H7 (cell line): ENCODE results near the gene SGCA. TPM values are rescaled to one million over a fixed set of nuclear protein-coding genes. Genes with fewer than 3 reads are reported as not detected.

ENCODE experiments used
- DNase-seq: peaks from one replicate; pipeline ENCODE4 v3.0.0; 2012
- H3K27me3 ChIP-seq: 2 replicates; pipeline ENCODE4 v1.6.0; 2011; ENCODE audit warnings: mild to moderate bottlenecking, low read length; ENCODE audit not compliant: control insufficient read depth, insufficient read depth
- H3K36me3 ChIP-seq: replicated peaks from 2 replicates; pipeline ENCODE4 v1.5.1; 2011; ENCODE audit warnings: low read length; ENCODE audit not compliant: control insufficient read depth, insufficient read depth
- H3K4me3 ChIP-seq: 2 replicates; pipeline ENCODE4 v1.5.1; 2011; ENCODE audit warnings: low read depth, mild to moderate bottlenecking, control low read depth, low read length, moderate library complexity; ENCODE audit not compliant: insufficient read depth
- total RNA-seq: library from RNA; depleted of rRNA; stranded (reverse); fragments of >200 nt; shearing (Covaris generic); gene quantifications from 2 replicates; pipeline ENCODE4 v1.2.3, GENCODE V29; 2014

Gene SGCA
- total RNA-seq, 1 experiment from 2014 or later, result 0.52 TPM

DNA sequence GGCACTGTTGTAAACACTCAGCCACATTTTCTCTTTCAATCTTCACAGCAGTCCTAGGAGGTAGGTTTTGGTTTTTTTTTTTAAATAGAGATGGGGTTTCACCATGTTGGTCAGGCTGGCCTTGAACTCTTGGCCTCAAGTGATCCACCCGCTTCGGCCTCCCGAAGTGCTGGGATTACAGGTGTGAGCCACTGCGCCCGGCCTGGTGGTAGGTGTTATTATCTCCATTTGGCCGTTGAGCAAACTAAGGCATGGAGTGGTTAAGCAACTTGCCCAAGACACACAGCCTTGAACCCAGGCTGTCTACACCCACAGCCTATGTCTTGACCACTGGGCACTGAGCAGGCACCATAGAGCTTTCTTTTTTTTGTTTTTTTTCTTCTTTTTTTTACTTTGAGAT lies 8.6 kb downstream of the SGCA start:
- no peak for DNase-seq
- H3K36me3 ChIP-seq, result no peaks in the 10 kb centered on the region
- no peaks in the 10 kb centered on the region for H3K27me3 ChIP-seq
- H3K4me3 ChIP-seq, result no peak overlapping the region

DNA sequence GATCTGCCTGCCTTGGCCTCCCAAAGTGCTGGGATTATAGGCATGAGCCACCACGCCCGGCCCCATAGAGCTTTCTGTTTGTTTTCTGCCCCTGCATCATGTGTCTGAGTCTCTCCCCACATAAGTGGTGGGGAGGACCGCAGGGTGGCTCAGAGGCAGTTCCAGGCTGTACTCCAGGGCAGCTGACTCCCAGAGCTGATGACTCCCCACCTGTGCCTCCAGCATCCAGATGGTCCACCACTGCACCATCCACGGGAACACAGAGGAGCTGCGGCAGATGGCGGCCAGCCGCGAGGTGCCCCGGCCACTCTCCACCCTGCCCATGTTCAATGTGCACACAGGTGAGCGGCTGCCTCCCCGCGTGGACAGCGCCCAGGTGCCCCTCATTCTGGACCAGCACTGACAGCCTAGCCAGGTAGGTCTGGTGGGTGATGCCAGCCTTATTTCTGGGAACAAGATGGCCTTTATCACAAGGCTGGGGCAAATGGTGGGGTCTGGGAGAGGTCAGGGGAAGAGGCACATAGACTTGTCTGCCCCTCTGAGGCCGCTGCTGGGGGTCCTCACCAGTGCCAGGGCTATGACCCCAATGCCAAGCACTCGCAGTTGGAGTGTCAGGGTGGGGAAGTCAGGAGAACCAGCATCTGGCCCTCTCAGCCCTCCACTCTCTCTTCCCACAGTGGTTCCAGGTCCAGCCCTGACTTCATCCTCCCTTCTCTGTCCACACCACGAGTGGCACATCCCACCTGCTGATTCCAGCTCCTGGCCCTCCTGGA lies 9.4 kb downstream of the SGCA start:
- DNase-seq, result no peak
- no peaks in the 10 kb centered on the region for H3K36me3 ChIP-seq

DNA sequence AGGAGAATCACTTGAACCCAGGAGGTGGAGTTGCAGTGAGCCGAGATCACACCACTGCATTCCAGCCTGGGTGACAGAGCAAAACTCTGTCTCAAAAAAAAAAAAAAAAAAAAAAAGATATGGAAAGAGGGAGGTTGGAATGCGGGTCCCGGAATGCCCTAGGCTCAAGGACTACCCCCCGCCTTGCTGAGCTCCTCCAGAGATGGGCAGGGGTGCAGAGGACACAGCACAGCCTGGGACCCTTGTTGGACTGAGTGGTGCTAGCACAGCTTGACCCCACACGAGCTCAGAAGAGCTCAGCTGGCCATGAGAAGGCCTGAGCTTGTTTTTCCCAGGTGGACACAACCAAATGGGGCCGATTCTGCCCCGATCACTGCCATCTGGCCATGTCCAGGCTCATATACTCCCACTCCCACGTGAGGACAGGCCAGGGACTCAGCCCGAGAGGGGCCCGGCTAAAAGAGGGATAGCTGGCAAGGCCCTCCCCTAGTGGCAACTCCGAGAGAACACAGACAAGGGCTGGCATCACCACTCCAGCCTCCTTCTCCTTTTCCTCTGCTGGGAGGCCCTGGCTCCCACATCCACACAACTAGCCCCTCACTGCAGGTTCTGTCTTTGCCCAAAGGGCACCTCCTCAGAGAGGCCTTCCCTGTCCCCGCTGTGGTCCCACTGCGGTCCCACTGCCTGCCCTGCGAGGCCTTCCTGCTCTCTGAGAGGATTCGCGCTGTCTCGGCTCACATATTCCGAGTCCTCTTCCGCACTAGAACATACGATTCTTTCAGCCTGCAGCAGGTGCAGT lies 11.0 kb downstream of the SGCA start:
- peak; percentile 77 for DNase-seq
- Histone ChIP-seq H3K36me3 (no peaks in the 10 kb centered on the region), H3K27me3 (no peaks in the 10 kb centered on the region), H3K4me3 (no peak overlapping the region)

More for the DNA sequence above, 9.4 kb downstream of the SGCA start:
- Histone ChIP-seq H3K4me3 (no peak overlapping the region), H3K27me3 (no peaks in the 10 kb centered on the region)

DNA sequence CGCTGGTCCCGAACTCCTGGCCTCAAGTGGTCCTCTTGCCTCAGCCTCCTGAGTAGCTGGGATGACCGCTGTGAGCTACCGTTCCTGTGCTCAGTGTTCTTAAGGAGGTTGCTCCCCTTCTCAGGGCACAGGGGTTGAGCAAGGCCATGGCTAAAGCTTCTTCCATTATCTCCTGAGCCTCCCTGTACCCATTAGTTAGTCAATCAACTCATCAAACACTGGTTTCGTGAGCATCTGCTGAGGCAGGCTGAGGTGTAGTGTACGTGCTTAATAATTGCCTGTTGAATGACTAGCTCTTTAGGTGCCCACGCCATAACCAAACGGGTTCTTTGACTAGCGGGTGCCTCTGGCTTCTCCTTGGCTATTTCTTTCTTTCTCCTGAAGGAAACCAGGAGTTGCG lies 11.7 kb downstream of the SGCA start:
- no peak overlapping the region for H3K4me3 ChIP-seq
- no peaks in the 10 kb centered on the region for H3K36me3 ChIP-seq
- H3K27me3 ChIP-seq, result no peaks in the 10 kb centered on the region
- no peak for DNase-seq

DNA sequence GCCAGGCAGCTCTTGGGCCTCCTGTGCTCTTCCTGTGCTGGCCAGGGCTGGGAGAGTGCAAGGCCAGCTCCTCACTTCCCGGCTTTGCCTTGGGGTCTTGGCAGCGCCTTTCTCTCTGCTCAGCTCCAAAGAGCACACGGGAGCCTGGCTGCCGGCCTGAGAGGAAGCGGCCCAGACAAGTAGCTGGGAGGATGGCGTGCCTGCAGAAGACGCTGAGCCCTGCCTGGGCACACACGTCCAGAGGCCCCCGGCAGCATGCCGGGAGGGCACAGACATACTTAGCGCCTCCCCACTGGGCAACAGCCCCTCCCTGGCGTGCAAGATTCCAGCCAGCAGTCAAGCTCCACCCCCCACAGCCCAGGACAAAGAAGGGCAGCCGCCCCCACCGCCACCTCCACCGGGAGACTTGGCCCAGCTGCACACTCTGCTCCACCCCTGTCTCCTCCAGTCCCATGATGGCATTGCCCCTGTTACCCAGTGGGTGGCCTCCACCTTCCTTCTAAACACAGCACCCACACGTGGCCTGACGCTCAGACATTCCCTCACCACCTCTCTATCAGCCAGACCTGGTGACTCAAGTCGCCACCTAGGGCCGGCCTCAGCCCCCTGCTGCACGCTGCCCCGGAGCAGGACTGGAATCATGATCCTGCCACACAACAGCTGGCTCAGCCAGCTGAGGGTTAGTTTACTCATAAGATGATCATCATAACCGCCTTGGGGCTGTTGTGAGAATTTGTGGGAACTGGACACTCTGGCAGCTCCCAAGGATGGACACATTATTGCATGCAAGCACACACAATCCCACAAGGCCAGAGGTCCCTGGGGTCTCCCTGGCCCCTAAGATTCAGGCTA lies 12.4 kb downstream of the SGCA start:
- peak overlapping the region; percentile 17; the same call in 1 of the 2 replicates for H3K4me3 ChIP-seq
- peak; percentile 90 for DNase-seq
- H3K36me3 ChIP-seq, result no peaks in the 10 kb centered on the region
- no peaks in the 10 kb centered on the region for H3K27me3 ChIP-seq

DNA sequence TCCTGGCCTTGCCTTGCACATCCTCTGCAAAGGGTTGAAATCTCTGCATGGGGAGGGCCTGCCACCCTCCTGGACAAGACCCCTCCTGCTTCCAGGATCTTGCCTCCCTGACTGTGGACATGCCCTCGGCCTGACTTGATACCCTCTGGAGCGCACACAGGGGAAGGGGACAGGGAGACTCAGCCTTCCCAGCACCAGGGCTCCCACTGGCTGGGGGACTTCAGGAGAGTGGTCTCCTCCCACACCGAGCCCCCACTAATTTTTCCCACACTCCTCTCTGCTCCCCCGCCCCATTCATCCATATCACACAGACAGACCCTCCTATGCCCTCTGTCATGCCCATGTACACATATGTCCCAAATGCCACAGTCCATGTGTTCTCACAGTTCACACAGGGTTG lies 14.3 kb downstream of the SGCA start:
- Histone ChIP-seq H3K4me3 (no peak overlapping the region), H3K36me3 (no peaks in the 10 kb centered on the region), H3K27me3 (no peaks in the 10 kb centered on the region)
- DNase-seq, result no peak

DNA sequence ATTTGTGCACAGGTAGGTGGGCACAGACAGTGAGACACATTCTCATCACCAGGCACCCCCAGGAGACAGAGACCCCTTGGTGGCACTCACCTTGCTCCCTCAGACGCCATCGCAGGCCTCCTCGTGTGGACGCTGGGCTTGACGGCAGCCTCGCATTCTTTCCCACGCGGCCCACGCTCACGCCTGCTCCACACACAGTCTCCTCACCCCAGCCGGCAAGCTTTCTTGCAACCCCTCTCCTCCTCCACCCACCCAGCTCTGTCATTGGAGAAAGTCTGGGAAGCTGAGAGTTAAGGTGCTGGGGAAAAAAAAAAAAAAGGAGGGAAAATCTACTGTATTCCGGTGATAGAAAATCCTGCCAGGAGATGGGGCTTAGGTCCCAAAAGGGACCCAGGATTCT lies 14.8 kb downstream of the SGCA start:
- H3K4me3 ChIP-seq, result no peak overlapping the region
- no peaks in the 10 kb centered on the region for H3K27me3 ChIP-seq
- DNase-seq, result no peak
- no peaks in the 10 kb centered on the region; the same call in 1 of the 2 replicates for H3K36me3 ChIP-seq

DNA sequence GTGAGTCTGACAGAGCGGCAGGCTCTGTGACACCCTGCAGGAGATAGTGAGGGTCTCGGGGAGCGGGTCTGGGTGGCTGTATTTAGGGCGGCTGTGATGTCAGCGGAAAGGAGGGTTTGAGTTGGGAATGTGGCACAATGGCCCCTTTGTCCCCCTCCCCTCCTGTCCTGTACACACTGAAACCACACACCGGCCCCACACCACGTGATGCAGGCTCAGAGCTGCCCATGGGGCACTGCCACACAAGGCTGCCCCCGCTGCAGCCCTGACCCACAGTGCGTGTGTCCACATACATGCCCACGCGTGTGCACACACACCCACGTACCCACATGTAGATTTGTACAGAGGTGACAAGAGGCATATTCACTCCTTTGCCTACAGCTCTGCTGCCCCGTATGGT lies 15.3 kb downstream of the SGCA start:
- no peak for DNase-seq
- Histone ChIP-seq H3K36me3 (peaks cover 2% of the 10 kb centered on the region; the same call in 1 of the 2 replicates), H3K27me3 (no peaks in the 10 kb centered on the region), H3K4me3 (no peak overlapping the region)

DNA sequence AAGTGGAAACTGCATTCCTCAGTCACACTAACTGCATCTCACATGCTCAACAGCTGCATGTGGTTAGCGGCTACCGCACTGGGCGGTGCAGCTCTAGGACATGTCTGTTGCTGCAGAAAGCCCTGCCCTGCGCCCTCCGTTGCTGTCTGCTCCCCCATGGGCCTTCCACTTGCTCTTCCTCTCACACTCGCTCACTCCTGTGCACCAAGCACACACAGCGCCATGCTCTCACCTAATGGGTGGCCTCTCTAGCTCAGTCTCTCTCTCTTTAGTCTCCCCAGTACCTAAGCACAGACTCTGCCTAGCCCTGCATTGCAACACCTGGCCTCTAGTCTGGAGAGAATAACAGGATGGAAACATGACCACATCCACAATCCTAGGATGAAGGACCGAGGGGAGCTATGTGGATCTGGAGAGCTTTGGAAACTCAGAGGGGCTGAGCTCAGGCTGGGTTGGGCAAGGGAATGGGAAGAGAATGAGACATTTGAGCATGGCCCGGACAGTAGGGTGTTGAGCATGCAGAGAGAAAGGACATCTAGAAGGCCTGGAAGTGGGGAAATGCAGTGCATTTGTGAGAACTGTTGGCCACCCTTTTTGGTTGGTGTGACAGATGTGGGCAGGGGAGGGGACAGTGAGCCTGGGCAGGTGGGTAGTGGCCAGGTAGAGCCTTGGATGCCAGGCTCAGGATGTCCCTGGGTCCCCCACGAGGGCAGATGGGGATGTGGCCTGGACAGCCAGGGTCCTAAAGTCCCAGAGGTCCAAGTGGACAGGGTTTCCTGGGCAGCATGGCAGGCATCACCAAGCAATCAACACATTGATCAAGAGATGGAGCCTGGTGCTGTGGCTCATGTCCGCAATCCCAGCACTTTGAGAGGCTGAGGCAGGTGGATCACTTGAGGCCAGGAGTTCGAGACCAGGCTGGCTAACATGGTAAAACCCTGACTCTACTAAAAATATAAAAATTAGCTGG lies 16.1 kb downstream of the SGCA start:
- DNase-seq, result no peak
- H3K27me3 ChIP-seq, result no peaks in the 10 kb centered on the region
- H3K4me3 ChIP-seq, result no peak overlapping the region
- peaks cover 5% of the 10 kb centered on the region for H3K36me3 ChIP-seq

DNA sequence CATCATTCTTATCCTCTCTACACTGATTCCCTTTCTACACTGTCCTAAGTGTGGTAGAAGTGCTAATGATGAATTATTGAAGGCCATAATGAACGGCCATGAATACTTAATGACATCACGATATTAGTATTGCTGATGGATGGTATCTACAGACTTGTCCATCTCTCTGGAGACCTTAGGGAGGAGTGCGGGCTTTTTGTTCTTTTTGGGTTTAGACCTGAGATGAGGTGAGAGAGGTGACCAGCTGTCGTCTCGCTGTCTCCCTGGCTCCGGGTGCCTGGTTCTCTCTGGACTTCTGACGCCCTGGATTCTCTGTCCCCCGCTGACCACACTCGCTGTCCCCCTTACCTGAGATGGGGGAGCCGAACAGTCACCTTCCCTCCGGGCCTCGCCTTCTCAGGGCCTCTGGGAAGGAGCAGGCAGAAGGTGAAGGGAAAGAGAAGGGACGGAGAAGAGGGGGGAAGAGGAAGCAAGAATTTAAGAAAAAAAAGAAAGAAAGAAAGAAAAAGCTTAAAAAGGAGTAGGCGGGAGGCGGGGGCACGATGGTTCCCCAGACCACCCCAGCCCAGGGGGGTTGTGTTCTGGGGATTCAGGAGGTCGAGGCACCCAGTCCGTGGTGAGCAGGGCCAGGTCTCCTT lies 17.1 kb downstream of the SGCA start:
- Histone ChIP-seq H3K36me3 (peaks cover 7% of the 10 kb centered on the region), H3K4me3 (no peak overlapping the region), H3K27me3 (no peaks in the 10 kb centered on the region)
- DNase-seq, result no peak

DNA sequence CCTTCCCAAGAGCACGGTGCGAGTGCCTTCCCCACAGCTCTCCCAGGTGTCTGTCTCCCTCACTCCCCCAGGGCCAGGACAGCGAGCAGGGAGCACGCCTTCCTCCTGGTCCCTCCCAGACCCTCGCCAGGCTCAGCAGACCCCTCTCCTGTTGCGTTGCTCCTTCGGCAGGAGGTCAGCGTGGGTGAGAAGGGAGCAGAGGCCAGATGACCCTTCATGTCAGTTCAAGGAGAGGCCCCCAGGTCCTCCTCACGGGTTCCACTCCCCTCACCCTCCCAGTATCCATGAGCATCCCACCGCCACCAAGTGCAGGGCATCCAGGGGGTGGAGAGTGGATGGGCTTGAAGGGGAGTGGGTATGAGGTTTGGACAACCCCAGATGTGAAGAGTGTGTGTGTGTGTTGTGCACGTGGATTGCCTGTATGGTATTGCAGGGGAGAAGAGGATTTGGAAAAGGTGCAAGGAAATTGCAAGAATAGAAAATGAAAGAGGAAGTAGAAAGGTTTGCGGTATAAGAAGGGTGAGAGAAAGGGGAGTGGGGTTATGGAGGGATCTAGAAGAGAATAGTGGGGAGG lies 17.7 kb downstream of the SGCA start:
- H3K4me3 ChIP-seq, result no peak overlapping the region
- H3K36me3 ChIP-seq, result peaks cover 9% of the 10 kb centered on the region
- no peaks in the 10 kb centered on the region for H3K27me3 ChIP-seq
- DNase-seq, result peak; percentile 71

DNA sequence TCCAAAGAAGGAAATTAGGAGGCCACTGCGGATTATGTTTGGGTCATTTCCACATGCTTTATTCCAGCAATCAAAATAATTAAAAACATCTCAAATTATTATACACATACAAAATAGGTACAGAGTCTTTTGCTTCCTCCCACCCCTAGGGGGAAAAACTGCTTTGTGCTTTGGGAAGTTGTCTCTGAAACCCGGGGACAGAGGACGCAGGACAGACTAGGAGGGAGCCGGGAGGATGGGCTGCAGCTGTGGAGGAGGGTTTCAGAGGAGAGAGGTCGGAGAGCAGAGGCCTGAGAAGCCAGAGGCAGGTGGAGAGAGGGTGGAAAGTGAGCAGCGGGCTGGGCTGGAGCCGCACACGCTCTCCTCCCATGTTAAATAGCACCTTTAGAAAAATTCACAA lies 18.3 kb downstream of the SGCA start:
- H3K27me3 ChIP-seq, result no peaks in the 10 kb centered on the region
- peak; percentile 85 for DNase-seq
- no peak overlapping the region for H3K4me3 ChIP-seq
- H3K36me3 ChIP-seq, result peaks cover 12% of the 10 kb centered on the region
